Colon (tissue), 2 donors: ENCODE measurements around the gene CRYL1.

Source experiments
- FAIRE-seq: peaks from 2 replicates; lab custom pipeline; 2012; peaks lifted over from hg19 to GRCh38; lab: Jason Lieb, UNC
- donor health status: control.
- donor health status: control.

The CRYL1 gene

DNA sequence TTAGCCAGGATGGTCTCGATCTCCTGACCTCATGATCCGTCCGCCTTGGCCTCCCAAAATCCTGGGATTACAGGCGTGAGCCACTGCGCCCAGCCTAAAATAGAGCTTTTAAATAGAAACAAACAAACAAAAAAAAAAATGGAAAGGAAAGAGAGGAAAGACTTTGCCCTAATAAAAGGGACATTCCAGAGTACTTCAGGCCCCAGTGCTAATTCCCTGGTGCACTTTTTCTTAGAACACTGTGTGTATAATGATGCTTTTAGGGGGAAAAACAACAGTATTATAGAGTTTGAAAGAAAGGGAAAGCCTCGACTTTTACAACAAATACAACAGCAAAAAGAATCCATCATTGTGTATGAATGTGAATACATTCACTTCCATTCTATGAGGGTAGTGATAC lies 104.7 kb downstream of the CRYL1 start:
- FAIRE-seq: no peak

DNA sequence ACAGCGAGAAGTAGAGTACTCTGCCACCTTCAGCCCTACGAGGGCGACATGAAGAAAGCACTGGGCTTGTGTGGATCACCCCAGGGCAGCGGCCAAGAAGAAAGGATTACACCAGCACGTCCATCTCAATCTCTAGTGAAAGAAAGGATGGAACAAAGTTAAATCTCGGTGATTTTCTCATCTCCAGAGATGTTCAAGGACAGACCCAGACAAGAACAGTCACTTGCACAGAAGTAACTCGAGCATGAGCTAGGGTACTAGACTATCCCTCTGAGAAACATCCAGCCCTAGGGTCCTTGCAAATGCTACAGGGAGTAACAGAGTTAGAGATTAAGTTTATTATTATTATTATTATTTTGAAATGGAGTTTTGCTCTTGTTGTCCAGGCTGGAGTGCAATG lies 106.7 kb downstream of the CRYL1 start:
- no peak for FAIRE-seq

DNA sequence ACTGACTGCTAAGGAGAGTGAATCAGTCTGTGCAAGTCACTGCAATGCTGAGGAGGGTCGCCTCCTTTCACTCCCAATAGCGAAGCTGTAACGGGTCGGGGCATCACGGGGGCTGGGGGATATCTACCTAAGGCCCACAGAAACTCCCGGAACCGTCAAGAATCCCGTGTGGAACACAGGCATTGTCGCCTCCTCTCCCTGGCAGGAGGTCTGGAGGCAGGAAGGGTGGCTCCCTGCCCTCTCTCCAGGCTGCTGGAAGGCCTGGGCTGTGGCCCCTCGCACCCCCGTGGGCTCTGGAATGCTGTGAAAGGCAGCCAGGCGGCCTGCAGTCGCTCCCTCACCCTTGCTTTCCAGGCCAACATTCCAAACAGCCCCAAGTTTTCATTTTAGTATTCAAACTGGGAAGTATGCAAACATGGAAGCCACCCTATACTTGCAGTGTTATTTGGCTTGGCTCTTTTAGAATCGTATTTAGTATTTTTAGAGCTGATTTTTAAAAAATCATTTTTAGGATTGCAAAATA lies 109.4 kb downstream of the CRYL1 start:
- FAIRE-seq: no peak

DNA sequence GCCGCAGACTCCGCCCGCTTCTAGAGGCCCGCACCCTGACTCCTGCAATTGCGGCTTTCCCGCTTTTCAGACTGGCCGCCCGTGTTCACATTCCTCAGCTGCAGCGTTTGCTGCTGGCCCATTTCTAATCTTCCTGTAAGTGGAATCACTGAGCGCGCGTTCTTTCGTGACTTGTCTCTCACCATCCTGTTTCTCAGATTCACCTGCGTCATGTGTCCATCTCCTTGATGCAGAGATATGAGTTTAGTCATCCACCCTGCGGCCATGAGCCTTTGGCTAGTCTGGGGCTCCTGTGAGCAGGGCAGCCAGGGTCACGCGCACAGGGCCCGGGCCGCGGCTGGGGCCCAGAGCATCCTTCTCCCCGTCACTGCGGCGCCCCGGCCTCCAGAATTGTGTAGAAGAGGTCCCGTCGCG lies 110.0 kb downstream of the CRYL1 start:
- no peak for FAIRE-seq

DNA sequence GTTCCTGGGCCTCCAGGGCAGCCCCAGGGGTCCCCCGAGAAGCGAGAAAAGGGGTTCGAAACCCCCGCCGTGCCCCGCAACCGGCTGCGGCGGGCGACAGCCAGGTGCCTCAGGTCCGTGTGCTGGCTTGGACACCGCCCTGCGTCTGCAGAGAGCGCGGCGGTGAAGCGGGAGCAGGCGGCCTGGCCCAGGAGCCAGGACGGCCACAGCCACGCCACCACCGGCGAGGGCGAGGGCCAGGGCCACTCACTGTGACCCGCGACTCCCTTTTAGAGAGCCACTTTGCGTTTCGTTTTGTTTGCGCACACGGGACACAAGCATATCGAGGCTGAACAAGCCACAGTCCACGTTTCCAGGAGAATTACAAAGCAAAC lies 110.4 kb downstream of the CRYL1 start:
- no peak for FAIRE-seq

DNA sequence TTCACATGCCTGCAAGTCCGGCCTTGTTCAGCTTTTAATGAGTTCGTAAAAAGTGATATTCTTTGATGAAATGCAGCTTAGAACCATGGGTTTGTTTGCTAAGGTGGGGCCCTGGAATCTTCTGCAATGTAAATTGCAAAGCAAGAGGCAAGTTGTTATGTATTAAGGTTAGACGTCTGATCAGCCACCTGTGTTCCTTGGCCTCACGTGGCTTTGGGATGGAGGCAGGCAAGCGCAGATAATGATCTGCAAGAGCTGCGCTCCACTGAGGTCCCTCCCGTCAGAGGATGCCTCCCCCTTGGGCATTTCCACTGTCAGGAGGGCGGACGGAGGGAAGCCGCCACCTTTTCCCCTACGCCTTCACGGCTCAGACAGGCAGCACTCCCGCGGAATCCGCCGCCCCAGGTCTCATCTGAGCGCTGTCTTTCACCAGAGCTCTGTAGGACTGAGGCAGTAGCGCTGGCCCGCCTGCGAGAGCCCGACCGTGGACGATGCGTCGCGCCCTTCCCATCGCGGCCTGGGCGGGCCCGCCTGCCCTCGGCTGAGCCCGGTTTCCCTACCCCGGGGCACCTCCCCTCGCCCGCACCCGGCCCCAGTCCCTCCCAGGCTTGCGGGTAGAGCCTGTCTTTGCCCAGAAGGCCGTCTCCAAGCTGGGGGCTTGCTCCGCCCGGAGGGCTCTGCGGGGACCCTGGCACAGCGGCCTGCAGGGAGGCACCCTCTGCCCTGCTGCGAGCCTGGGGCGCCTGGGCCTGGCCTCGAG lies 110.9 kb downstream of the CRYL1 start:
- no peak for FAIRE-seq

DNA sequence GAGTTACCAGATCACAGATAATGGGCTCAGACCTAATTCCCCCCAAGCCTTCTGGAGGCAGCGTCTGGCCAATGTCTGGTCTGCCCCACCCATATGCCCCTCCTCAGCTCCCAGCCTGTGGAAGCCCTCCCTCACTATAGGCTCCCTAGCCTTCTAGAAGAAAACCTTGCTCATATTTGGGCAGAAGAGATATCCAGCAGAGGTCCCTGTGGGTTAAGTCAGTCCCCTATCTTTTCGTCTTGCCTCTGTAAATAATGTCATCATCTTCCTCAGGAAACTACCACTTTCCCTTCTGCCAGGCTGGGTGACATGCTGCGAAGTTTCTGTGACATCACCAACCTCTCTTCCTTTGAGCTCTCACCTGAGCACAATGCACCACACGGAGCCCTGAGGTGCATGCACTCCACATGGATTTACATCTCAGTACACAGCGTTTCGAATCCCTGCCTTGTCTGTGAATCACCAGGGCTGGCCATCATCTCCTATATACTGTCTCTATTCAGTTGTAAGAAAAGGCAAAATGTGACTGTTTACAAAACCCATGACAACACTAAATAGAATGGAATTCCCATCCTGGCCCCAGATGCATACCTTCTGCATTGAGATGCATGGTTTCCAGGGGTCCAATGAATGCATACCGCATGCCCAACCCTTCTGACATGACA lies 112.8 kb downstream of the CRYL1 start:
- no peak for FAIRE-seq

DNA sequence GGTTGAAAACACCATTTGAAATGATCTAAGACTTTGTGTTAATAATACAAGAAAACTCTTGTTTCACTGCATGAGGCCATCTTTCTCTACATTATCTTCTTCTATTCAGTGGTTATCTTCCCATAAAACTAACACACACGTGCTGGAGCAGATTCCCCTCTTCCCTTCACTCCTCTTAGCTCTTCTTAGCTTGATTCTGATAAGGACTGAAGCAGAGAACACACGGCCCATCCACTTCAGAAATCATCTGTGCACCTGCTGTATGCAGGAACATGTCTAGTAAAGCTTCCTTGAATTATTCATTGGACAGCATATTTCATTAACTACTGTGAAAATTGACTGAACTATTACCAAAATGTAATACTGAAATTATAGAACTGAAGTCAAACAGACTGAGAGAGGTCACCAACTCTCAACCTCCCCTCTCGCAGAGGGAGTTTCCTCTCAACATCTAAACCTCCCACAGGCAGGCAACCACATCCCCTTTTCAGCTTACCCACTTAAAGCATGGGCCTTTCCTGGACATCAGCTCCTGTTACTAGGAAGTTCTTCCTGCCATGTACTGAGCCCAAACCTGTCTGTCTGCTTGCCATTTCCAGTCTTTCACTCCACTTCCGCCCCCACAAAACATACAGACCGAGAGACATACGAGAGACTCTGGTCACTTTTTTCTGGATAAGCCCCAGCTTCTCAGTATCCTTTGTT lies 113.9 kb downstream of the CRYL1 start:
- FAIRE-seq: no peak

DNA sequence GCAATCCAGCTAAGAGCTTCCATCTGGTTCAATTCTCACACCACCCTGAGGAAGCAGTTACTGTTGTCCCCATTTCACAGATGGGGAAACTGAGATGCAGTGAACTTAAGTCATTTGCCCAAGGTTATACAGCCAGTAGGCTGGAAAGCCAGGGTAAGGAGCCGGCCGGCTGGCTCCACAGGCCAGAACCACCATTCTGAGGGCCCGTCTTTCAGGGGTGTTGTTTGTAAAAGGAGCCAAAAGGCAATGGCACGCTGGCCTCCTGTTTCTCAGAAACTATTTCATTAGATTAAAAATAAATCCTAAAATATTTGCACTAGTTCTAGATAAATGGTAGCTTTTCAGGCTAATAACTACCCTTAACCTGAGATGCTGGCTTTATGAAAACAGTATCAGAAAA lies 114.9 kb downstream of the CRYL1 start:
- no peak for FAIRE-seq

DNA sequence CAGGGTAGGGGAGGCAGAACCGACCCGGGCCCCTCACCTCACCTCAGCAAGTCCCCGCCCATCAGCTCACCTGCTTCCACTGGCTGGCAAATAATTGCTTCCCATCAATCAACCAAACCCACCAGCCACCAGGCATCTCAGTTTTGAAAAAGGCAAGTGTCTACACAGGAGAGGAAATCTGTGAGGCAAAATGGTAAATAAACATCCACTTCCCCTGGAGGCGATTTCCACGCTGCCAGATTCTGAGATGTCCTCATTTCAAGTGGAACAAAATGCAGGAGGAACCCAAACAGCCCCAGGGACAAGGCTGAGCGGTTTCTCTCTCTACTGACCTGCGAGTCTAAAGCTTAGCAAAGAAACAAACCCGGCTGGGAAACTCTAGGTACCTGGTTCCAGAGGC lies 117.5 kb downstream of the CRYL1 start:
- FAIRE-seq: no peak

DNA sequence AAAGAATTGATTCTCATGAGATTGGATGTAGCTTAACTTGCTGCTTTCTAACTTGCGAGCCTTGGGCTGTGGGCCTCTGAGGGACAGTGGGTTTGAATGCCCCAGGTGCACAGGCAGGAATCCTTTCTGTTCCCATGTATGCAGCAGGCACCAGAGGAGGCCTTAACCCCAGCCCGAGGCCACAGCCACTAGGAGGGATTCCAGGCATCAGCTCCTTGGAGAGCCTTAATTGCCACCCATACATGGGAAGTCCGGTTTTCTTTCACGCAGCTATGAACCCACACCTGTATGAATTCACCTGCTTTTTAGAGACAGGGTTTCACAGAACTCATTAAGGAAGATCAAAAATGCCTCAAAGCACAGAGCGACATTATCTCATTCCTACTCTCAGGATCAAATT lies 117.9 kb downstream of the CRYL1 start:
- FAIRE-seq: no peak

DNA sequence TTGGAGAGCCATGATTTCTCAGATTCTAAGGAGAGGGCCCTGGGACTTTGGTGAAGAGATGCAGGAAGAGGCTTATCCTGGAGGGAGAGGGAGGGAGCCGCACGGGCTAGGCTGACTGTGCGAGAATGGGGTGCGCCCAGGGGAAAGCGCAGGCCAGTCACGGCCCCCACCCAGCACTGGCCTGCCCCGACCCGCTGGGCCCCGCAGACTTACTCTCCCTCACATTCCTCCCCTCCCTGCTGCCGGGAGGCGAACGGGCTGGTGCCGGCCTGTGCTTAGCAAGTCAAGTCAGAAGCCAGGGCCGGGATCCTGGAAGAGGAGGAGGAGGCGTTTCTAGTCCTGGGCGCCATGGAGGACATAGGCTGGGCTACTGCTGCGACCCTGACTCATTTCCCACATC lies 120.0 kb downstream of the CRYL1 start:
- no peak for FAIRE-seq

DNA sequence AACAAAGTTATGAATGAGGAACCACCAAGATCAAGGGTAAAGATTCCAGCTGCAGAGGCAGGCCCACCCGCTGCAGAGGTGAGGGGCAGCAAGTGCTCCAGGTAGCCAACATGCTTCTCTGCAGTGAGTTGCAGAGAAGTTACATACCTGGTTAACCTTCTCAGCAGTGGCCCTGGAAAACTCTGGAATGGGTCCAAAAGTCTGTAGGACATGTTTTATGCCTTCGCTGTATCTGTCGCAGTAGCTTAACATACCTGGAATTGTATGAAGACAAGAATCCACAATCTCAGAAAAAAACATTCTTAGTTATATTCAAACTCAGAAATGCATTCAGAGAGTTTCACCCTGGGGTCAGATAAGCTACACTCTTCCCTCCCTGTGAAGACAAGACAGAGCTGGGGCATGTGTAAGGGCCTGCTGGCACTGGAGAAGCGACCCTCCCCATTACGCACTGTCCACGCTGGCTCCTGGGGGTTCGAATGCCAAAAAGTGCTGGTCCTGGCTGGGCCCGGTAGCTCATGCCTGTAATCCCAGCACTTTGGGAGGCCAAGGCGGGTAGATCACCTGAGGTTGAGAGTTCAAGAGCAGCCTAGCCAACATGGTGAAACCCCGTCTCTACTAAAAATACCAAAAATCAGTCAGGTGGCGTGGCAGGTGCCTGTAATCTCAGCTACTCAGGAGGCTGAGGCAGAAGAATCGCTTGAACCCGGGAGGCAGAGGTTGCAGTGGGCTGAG lies 121.0 kb downstream of the CRYL1 start:
- FAIRE-seq: no peak

DNA sequence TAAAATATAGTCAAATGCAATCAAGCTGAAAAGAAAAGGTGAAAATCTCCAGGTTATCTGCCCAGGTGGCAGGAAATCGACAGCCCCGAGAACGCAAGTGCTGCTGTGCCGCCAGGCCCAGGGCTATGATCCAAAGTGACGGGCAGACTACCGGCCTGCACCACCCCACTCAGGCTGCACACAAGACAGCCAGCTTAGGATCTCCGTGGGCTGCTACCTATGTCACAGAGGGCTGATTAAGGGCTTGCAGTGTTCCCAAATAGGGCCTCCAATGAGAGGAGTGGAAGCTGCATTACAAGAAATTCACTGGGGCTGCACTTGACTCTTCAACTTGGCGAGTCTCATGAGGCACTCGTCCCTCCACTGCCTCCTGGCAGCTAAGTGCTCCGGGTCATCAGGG lies 121.8 kb downstream of the CRYL1 start:
- no peak for FAIRE-seq

DNA sequence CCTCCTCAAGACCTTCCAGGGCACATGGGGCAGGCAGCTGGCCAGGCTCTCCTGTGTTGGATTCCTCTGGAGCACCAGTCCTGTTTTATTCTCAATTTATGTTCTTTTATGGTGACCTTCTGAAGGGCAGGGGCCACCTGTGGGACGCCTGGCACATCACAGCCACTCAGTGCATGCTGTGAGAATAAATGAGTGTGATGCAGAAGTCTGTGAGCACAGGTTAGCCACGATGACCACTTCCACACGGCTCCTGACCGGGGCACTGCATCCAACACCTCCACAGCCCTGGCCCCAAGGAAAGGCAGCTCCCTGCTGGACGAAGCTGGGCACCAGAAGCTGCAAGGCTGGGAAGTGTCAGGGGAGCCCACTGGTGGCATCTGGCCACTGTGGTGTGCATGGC lies 122.8 kb downstream of the CRYL1 start:
- no peak for FAIRE-seq

DNA sequence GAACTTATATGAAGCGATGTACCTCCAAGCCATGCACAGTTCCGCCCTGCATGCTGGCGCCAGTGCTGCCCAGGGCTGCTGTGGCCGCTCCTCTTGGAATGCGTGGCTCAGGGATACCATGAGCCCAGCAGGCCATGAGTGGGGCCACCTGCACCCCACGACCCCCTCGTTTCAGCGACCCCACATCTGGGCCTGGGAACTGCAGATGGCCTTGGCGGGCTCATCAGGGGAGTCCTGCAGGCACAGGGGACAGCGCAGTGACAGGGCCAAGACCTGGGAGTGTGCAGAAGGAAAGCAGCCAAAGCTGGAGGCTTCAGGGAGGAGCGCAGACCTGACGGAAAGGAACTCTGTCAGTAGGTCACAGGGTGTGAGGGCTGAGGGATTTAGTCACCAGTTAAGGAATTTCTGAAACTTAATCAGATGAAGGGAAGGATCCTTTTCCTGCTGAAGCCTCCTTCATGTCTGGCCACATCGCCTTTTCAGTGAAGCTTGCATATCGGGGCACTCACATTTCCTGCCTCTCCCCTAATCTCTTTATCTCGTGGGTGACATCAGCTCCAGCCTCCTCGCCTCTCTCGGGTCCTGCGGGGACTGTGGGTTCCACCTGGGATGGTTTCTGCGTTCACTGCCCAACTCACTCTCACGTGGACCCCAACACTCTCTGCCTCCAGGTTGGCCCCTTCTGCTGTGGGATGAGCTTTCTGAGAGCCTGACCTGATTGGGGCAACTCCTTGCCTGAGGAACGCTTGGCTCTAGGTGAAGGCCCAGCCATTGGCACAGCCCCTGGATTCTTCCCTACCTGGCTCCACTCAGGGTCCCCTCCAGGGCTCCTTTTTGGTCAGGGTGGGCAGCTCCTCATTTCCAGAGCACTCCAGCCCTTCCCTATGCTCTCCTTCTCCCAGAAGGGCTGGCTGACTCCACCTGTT lies 123.5 kb downstream of the CRYL1 start:
- FAIRE-seq: no peak

DNA sequence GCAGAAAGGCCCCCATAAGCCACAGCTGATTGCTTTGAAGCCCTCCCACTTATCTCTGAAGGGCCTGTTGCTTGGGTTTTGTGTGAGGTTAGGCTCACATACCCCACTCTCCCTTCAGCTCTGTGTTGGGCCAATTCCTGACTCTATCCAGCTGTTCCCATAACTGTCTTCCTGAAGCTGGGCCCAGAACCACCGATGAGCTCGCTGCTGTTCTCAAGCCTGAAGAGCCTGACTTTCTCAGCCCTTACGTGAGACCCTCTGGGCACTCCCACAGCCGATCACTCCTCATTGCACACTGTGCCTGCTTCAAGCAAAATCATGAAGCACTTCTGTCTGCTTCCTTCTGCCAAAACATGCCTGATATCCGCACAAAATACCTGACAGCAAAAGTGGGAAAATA lies 124.1 kb downstream of the CRYL1 start:
- no peak for FAIRE-seq

DNA sequence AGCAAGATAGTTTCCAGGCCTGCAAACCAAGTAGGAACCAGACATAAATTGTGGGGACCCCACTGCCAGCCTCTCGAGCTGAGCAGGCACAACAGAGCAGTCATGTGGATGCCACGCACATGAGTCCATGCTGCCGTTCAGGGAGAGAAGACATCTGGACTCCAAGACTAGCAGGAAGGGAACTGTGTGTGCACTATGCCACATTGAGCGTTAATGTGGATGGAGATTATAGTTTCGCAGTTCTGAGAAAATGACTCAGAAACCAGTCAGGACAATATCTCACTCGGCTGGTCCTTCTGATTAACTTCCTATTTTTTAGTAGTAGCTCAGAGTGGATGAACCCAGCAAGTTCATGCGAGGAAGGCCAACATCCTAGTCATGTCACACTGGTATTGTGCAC lies 124.9 kb downstream of the CRYL1 start:
- FAIRE-seq: no peak

DNA sequence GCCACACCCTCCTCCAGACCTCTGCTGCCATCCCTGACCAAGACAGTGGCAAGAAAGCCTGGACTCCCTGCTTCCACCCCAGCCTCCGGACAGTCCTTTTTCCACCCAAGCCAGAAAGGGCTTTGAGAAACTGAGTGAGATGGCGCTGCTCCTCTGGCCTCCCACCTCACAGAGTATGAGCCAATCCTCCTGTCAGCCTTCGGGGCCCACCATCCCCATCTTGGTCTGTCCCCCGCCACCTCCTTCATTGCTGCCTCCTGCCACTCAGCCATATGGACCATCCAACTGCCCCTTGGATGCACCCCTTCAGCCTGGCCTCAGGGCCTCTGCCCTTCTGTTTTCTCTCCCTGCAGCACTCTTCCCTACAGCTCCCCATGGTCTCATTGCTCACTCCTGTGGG lies 125.7 kb downstream of the CRYL1 start:
- FAIRE-seq: no peak

DNA sequence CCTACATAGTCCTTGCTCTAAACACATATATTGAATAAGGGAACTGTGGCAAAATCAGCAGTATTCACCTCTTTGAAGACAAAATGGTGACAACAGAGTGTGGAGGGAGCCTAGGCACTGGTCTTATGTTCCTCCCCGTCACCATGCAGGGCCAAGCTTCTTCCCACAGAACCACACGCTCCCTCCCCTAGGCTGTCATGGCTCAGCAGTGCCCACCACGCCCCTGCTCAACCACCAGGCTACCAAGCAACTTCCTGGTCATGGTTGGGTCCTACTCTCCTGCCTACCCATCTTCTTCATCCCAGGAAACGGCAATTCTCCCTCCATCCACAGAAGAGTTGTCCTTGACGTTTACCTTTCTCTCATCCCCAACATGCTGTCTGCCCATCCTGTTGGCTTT lies 126.1 kb downstream of the CRYL1 start:
- no peak for FAIRE-seq

DNA sequence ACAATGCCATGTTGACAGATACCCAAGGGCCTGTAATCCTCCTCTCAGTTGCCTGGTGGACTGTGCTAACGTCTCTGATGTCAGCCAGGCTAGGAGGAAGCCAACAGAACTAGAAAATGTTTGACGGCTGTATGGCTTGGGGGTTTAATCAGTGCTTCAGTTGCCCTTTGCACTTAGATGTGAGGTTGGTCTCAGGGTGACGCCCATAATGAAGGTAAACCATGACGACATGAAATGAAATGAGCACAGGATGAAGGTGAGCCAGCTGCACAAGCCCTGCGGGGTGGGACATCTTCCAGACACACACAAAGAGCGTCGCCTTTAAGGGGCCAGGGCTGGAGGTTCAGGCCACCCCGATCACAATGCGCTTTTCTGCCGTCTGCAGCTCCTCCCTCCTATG lies 127.2 kb downstream of the CRYL1 start:
- FAIRE-seq: no peak

DNA sequence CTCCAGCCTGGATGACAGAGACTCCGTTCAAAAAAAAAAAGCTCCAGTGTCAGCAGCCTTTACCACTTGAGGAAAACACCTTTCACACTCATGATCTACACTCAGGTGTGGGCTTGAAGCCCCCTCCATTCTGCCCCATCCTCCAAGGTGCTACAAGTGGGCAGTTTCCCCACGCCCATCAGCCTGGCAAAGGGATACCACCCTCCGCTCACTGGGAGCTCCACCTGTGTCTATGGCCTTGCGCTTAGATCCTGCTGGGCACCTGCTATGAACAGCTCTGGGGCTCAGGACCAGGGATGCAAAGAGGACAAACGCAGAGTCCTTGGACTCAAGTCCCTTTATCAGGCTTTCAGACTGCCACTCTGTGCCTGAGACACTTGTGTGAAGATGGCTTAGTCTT lies 127.8 kb downstream of the CRYL1 start:
- no peak for FAIRE-seq
